NCI-H748 treated with DMSO at 0.1 percent for 48 hours (cell line): ENCODE measurements around the gene OR52D1.

Source experiments
- DNase-seq: peaks from one replicate; lab custom pipeline; 2025; lab: John Stamatoyannopoulos, UW

OR52D1 gene

DNA sequence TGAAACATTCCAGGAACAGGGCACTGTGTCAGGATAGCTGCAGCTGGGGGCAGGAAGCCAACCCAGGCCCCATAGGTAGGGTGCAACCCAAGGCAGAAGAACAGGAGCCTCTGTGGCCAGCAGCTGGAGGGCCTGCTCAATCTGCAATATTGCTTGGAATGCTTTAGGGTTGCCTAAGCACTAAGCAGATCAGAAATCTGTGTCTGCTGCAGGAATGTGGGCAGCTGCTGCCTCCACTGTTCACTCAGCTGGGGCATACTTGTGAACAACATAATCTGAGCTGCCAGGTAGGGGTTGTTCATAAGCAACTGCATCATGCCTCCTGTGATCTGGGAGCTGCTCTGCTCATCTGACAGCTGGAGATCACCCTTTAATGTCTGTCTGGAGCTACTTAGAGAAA is 26.4 kb downstream of the OR52D1 start:
- DNase-seq: no peak

DNA sequence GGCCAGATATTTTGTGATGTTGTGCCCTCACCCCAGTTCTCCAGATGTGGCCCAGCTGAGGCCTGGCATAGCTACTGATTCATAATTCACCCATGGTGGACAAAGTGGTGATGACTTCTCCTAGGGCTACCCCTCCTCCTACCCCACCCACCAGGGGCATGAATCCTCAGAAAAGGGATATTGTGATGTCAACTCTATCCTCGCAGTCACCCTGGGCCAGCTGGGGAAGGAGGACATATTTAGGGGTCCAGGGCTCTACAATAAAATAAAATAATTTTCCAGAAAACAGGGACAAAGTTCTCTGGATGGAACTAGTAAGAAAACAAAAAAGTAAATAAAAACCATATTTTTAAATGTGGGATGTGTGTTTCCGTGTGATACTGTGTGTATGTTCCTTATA is 28.1 kb downstream of the OR52D1 start, which contains the start of gene UBQLNL:
UBQLNL (minus strand) TSS at position 101 of the 400 bp plus-strand sequence. CDS start 258 bp downstream, outside the sequence.
- no peak for DNase-seq

DNA sequence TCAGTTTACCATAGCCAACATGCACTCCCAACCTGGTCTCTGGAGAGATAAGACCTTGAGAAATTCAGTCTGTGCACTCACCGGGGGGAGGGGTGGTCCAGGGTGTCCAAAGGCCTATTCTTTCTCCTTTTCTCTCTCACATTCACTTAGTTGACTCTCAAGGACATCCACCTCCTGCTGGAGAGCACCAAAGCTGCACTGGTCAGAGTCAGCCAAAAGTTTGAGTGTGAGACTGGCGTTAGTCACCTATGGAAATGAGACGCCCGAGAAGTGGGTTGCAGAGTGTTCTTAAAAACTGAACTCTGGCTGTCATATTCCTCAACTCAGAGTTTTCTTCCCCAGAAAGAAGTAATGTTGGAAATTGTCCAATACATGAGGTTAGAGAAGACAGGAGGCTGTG is 33.1 kb downstream of the OR52D1 start:
- DNase-seq: no peak

DNA sequence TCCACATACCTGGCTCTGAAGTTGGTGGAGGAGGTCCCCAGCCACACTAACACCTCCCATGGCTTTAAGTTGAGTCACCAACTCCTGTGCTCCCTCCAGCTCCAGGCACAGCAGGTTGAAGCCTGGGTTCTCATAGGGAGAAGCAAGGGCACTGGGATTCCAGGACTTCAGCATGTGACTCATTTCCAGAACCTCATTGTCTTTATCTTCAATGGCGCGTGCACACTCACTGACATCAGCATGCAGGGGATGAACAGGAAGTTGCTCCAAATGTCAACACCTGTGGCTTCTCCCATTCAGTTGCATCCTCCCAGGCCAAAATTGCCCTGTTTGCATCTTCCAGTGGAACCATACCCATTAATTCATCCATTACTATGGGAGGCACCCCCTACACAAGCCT is 33.8 kb downstream of the OR52D1 start:
- no peak for DNase-seq

DNA sequence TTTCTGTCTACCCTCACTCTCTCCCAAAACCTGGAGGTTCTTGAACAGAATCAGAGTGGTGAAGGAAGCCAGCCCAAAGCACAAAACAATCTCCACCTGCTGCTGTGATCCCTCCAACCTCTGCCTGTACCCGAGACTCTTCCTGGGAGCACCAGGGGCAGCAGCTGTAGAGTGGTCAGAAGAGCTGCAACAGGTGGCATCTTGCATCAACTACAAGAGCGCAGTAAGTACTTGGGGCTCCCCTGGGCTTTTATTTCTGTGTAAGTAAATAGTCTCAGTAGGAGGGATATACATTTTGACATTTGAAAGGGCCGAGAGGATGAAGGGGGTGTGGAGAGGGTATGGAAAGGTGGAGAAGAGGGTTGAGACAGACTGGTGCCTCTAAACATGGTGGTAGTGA is 36.3 kb downstream of the OR52D1 start:
- no peak for DNase-seq

DNA sequence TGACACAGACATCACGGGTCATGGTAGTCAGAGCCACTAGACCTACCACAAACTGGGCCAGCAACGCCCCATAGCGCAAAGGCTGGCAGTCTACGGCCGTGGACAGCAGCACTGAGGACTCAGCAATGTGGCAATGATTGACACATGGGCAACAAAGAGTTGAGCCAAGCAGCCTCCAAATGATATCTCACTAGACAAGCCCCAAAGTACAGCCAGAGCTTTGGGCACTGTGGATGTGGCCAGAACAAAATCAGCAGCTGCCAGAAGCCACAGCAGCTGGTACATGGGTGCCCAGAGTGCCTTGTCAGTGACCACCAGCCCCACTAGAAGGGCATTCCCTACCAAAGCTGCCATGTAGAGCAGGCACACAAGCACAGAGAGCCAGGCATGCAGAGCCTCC is 39.2 kb downstream of the OR52D1 start:
- no peak for DNase-seq

DNA sequence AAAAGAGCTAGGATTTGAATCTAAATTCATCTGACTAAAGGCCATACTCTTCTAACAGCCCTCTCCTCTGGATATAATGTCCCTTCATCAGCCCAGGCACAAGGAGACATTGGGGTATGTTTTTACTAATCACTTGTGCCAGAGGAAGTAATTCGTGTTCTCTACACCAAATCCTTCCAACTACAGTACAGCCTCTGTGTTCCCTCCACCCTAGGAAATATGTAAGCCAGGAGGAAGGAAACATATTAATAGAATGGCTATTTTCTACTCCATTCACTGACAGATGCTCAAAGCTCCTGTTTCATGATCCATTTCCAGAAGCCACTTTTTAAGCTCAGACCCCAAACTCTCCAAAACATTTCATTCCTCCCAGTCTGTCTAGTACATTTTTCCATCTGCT is 40.0 kb downstream of the OR52D1 start:
- DNase-seq: no peak

DNA sequence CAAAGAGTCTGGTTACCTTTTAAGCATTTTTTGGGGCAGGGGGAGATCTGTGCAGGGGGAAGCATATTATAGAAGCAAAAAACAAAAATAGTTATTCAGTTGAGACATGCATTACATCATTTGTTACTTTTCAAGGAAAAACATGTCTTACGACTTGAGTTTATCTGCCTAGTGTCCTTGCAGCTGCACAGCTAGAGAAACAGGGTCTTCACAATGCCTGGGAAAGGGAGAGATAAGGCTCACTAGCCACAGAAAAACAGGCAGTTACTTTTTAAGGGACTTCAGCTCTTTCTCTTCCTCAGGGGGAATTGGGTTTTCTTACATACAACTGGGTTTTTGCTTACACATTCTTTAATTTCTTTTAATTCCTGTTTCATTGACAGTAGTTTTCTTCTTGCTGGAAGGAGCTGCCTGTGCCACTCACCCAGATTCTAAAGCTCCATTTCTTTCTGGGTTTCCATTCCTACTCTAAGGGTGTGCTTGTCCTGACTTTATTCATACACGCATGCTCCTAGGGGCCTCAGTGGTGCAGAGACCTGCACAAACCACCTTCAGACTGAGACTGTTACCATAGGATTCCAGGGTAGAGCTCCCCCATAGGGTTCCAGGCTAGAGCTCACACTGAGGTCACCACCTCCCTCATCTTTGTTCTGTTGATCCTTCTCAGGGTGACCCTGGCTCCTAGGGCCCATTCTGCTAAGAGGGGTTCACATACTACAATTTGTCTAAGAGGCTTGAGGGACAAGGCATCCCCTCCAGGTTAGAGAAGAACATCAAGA is 42.8 kb downstream of the OR52D1 start:
- DNase-seq: no peak

DNA sequence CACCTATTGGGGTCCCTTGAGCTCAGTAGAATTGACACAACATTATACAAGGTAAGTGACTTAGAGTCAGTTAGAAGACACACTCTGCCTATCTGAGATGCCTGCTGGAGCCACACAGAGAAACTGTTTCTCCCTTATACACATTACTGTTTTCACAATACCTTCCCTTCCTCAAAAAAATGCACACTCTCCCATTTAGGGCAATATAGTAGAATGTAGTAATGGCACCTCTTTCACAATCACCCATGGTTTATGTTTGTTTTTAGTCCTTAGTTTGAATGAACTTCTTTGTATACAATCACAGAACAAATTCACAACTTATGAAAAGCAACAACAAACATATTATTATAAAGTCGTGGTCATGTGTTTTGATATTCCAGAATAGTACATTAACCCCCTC is 45.6 kb downstream of the OR52D1 start:
- no peak for DNase-seq

DNA sequence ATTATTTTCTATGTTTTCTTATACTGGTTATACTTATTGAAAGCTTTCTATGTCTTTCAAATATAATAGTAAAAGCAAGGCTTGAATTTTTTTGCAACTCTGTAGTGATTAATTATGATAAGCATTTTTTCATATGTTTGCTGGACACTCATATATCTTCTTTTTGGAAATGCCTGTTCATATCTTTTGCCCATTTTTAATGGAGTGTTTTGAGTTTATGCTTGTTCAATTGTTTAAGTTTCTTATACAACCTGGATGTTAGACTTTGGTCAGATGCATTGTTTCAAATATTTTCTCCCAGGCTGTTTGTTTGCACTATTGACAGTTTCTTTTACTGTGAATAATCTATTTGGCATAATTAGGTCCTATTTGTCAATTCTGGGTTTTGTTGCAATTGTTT is 48.0 kb downstream of the OR52D1 start:
- no peak for DNase-seq
